NB4 (cell line): Measurements from ENCODE around the gene CDHR2.

ENCODE experiments used
- DNase-seq: peaks from one replicate; pipeline ENCODE4 v3.0.0; 2010; ENCODE audit warnings: low read depth
- H3K4me3 ChIP-seq: one replicate; pipeline ENCODE4 v1.5.1; 2011; ENCODE audit warnings: mild to moderate bottlenecking, low read depth, low read length, moderate library complexity
- MYC ChIP-seq: IDR thresholded peaks from 2 replicates; pipeline ENCODE4 v1.6.1; 2011; ENCODE audit warnings: low read depth, low read length
- POLR2A ChIP-seq: IDR thresholded peaks from 2 replicates; pipeline ENCODE4 v1.6.1; 2011; ENCODE audit warnings: mild to moderate bottlenecking; ENCODE audit not compliant: insufficient read length; ENCODE audit errors: extremely low read depth
- TF ChIP-seq, protein P1 (sequence below): IDR thresholded peaks from one replicate; pipeline ENCODE4 v1.5.1; 2012; ENCODE audit warnings: low read depth, low read length
- TF ChIP-seq, protein P2 (sequence below): IDR thresholded peaks from 2 replicates; pipeline ENCODE4 v1.6.1; 2011; ENCODE audit warnings: low read depth, low read length

The CDHR2 gene

DNA sequence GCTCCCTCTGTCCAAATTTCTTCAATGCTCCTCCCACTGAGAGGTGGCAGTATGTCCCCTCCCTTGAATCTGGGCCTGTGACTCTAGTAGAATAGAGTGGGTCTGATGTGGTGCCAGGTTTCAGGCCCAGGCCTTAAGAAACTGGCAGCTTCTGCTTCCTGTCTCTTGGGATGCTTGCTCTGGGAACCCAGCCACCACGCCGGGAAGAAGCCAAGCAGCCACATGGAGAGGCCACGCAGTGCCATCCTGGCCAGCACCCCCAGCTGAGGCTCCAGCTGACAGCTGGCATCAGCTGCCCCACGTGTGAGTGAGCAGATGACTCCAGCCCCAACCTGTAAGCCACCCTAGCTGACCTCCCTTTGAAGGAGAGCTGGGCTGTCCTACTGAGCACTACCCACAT, 90.8 kb downstream of the CDHR2 start:
- no peak overlapping the region for H3K4me3 ChIP-seq
- DNase-seq: no peak
- no peak for TF ChIP-seq MYC
- no peak for TF ChIP-seq POLR2A
- TF ChIP-seq, protein P1, sequence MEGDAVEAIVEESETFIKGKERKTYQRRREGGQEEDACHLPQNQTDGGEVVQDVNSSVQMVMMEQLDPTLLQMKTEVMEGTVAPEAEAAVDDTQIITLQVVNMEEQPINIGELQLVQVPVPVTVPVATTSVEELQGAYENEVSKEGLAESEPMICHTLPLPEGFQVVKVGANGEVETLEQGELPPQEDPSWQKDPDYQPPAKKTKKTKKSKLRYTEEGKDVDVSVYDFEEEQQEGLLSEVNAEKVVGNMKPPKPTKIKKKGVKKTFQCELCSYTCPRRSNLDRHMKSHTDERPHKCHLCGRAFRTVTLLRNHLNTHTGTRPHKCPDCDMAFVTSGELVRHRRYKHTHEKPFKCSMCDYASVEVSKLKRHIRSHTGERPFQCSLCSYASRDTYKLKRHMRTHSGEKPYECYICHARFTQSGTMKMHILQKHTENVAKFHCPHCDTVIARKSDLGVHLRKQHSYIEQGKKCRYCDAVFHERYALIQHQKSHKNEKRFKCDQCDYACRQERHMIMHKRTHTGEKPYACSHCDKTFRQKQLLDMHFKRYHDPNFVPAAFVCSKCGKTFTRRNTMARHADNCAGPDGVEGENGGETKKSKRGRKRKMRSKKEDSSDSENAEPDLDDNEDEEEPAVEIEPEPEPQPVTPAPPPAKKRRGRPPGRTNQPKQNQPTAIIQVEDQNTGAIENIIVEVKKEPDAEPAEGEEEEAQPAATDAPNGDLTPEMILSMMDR: no peak
- TF ChIP-seq, protein P2, sequence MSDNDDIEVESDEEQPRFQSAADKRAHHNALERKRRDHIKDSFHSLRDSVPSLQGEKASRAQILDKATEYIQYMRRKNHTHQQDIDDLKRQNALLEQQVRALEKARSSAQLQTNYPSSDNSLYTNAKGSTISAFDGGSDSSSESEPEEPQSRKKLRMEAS: no peak

DNA sequence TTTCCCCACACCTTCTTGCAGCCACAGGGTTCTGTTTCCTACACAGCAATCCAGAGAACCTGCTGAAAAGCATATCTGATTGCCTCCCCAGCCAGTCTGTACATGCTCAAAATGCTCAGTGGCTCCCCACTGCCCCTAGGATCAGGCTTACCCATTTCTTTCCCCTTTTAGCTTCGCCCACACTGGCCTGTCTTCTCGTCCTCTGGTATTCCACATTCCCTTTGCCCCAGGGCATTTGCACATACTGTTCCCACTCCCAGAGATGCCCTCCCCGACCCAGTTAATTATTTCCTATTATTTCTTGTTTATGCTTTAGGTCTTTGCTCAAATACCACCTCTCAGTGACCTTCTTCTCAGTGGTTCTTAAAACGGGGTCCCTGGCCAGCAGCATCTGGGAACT, 91.5 kb downstream of the CDHR2 start:
- no peak overlapping the region for H3K4me3 ChIP-seq
- TF ChIP-seq MYC (no peak), POLR2A (no peak)
- TF ChIP-seq, protein P2: no peak
- TF ChIP-seq, protein P1: no peak
- DNase-seq: no peak

DNA sequence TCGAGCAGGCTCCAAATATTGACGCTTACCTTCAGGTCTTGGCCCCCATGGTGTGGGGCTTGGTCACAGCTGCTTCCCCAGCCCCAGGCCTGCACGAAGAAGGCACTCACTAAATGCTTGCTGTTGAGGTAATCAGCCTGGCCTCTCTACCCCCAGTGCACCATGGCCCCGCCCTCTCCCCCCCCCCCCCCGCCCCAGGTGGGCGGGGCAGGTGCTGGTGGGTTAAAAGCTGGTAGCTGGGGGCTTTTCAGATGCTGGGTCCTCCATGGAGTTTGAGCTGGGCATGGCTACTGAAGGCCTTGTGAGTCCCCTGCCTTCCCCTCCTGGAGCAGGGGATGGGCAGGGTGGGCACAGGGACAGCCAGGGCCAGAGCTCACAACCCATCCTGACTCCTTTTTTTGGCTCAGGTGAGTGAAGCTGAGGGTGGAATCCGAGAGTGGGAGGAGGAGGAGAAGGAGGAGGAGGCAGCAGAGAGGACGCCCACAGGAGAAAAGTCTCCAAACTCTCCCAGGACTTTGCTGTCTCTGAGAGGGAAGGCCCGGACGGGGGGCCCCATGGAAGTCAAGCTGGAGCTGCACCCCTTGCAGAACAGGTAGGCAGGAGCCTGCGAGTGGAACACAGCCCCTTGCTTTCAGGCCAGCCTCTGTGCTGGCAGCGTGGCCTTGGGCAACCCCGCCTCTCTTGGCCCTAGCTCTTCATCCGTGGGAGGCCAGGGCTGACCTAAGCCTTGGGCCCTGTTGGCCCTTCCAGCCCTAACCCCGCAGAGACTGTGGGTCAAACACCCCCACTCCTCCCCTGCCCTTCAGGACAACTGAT, 93.7 kb downstream of the CDHR2 start:
- TF ChIP-seq, protein P2: no peak
- no peak for TF ChIP-seq MYC
- no peak for TF ChIP-seq POLR2A
- TF ChIP-seq, protein P1: no peak
- no peak for DNase-seq
- no peak overlapping the region for H3K4me3 ChIP-seq

DNA sequence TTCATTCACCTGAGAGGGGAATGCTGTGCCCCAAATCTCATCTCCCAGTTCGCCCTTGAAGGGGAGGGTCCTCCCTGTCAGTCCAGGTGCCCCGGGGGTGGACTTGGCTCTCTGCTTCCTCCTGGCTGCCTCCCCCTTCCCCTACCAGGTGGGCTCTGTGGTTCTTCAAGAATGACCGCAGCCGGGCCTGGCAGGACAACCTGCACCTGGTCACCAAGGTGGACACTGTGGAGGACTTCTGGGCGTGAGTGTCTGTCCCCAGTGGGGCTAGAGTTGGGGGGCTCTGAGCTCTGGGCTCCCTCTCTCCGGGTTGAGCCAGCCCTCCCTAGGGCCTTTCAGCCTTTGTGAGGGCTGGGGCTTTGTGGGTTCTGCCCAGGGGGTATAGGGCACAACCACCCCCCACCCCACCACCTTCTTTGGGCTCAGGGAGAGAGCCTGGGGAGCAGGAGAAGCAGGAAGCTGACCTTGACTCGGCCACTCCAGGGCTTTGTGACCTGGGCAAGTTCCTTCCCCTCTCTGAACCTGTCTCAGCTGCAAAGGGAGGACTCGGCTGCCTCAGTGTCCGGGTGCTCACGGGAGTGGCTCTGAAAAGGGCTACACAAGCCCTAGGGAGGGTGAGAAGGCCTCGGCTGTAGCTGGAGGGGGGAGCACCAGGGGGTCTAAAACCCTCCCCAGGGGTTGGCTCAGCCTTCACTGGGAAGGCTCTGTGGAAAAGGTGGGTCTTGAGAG, 94.5 kb downstream of the CDHR2 start:
- no peak for DNase-seq
- H3K4me3 ChIP-seq: no peak overlapping the region
- no peak for TF ChIP-seq POLR2A
- TF ChIP-seq, protein P1: no peak
- no peak for TF ChIP-seq MYC
- TF ChIP-seq, protein P2: no peak

DNA sequence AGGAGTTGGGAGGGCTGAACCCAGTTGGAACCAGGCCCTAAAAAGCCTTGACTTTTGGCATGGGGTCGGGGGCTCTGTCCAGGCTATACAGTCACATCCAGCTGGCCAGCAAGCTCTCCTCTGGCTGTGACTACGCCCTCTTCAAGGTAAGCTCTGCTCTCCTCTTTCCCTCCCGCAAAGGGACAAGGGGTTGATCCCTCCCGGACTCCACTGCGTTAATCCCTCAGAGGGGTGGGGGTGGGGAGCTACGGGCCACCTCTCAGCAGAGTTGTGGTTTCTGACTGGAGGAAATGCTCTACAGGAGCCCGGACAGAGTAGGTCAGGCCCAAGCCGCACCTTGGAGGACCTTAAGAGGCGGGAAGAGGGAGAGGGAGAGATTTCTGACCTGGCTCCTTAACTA, 95.2 kb downstream of the CDHR2 start:
- DNase-seq: no peak
- H3K4me3 ChIP-seq: no peak overlapping the region
- no peak for TF ChIP-seq POLR2A
- TF ChIP-seq, protein P2: no peak
- TF ChIP-seq, protein P1: no peak
- TF ChIP-seq MYC: no peak
